ENCODE data around the gene GPR183.

GPR183 gene

GRCh38 chr13:99258946-99259345 lies 48.3 kb downstream of the GPR183 start:
- DNase-seq (ENCODE audit: low read depth), result no peak
- H3K4me3 ChIP-seq (ENCODE audit: low read depth, low read length), result no peak overlapping the region
- TF ChIP-seq CTCF (IDR thresholded peaks at IDR 0.05; ENCODE audit: low read depth, low read length, missing control alignments), result no peak
- in situ Hi-C loops (cut with HindIII; ENCODE audit: low sequenced_read_pairs), result no loop called here

GRCh38 chr13:99258210-99258860 lies 48.9 kb downstream of the GPR183 start, which contains the start of gene GPR18:
GPR18 (minus strand) TSS chr13:99258379; CDS start chr13:99255872, 2,507 bp downstream.
- no peak within 1 kb of the TSS for H3K4me3 ChIP-seq (ENCODE audit: low read depth, low read length)
- in situ Hi-C loops (cut with HindIII; ENCODE audit: low sequenced_read_pairs), result no loop called here
- DNase-seq (ENCODE audit: low read depth), result no peak
- TF ChIP-seq CTCF (IDR thresholded peaks at IDR 0.05; ENCODE audit: low read depth, low read length, missing control alignments), result no peak

GRCh38 chr13:99257291-99257690 lies 49.9 kb downstream of the GPR183 start:
- no peak for TF ChIP-seq CTCF (IDR thresholded peaks at IDR 0.05; ENCODE audit: low read depth, low read length, missing control alignments)
- no peak for DNase-seq (ENCODE audit: low read depth)
- no peak overlapping the region for H3K4me3 ChIP-seq (ENCODE audit: low read depth, low read length)
- in situ Hi-C loops (cut with HindIII; ENCODE audit: low sequenced_read_pairs), result no loop called here

- in situ Hi-C loops (cut with HindIII; ENCODE audit: low sequenced_read_pairs), result no loop called here
- no peak overlapping the region for H3K4me3 ChIP-seq (ENCODE audit: low read depth, low read length)
- DNase-seq (ENCODE audit: low read depth), result no peak
- no peak for TF ChIP-seq CTCF (IDR thresholded peaks at IDR 0.05; ENCODE audit: low read depth, low read length, missing control alignments)
Observed at GRCh38 chr13:99256709-99257108, 50.5 kb downstream of the GPR183 start.

GRCh38 chr13:99256283-99256682 lies 50.9 kb downstream of the GPR183 start:
- in situ Hi-C loops (cut with HindIII; ENCODE audit: low sequenced_read_pairs), result no loop called here
- DNase-seq (ENCODE audit: low read depth), result no peak
- no peak for TF ChIP-seq CTCF (IDR thresholded peaks at IDR 0.05; ENCODE audit: low read depth, low read length, missing control alignments)
- no peak overlapping the region for H3K4me3 ChIP-seq (ENCODE audit: low read depth, low read length)

- H3K4me3 ChIP-seq (ENCODE audit: low read depth, low read length), result no peak overlapping the region
- TF ChIP-seq CTCF (IDR thresholded peaks at IDR 0.05; ENCODE audit: low read depth, low read length, missing control alignments), result no peak
- in situ Hi-C loops (cut with HindIII; ENCODE audit: low sequenced_read_pairs), result no loop called here
Observed at GRCh38 chr13:99255271-99255670, 51.9 kb downstream of the GPR183 start.

More at GRCh38 chr13:99255271-99255670, 51.9 kb downstream of the GPR183 start:
- DNase-seq (ENCODE audit: low read depth), result no peak
